HEK293 (cell line): ENCODE measurements around the gene PDE3B.

Experiments used
- BCL6B ChIP-seq: fragments of 450-650 bp; formaldehyde crosslinking; IDR thresholded peaks from 2 replicates; pipeline ENCODE4 v1.5.1; 2017; ENCODE audit warnings: missing biosample characterization, missing genetic modification characterization
- CTCF ChIP-seq: fragments of 450-650 bp; formaldehyde crosslinking; IDR thresholded peaks from 2 replicates; pipeline ENCODE4 v1.5.1; 2016; ENCODE audit warnings: missing biosample characterization, missing genetic modification characterization
- GLI4 ChIP-seq: fragments of 450-650 bp; formaldehyde crosslinking; IDR thresholded peaks from 2 replicates; pipeline ENCODE4 v1.5.1; 2016; ENCODE audit warnings: missing biosample characterization, missing genetic modification characterization
- HOXC10 ChIP-seq: sonication (generic); formaldehyde crosslinking; IDR thresholded peaks from 2 replicates; pipeline ENCODE4 v1.8.1; 2023; ENCODE audit warnings: mild to moderate bottlenecking, missing genetic modification reagents
- KLF1 ChIP-seq: fragments of 450-650 bp; formaldehyde crosslinking; IDR thresholded peaks from 2 replicates; pipeline ENCODE4 v1.5.1; 2016; ENCODE audit warnings: missing biosample characterization, missing genetic modification characterization
- KLF16 ChIP-seq: fragments of 450-650 bp; formaldehyde crosslinking; IDR thresholded peaks from 2 replicates; pipeline ENCODE4 v1.5.1; 2017; ENCODE audit warnings: missing biosample characterization, missing genetic modification characterization
- KLF8 ChIP-seq: fragments of 450-650 bp; formaldehyde crosslinking; IDR thresholded peaks from 2 replicates; pipeline ENCODE4 v1.5.1; 2016; ENCODE audit warnings: missing biosample characterization, missing genetic modification characterization
- REST ChIP-seq: fragments of 450-650 bp; formaldehyde crosslinking; IDR thresholded peaks from 2 replicates; pipeline ENCODE4 v1.5.1; 2016; ENCODE audit warnings: missing biosample characterization, missing genetic modification characterization
- SETDB1 ChIP-seq: IDR thresholded peaks from one replicate; pipeline ENCODE4 v1.6.1; 2017; ENCODE audit warnings: mild to moderate bottlenecking, low read length, moderate library complexity, mixed read lengths; ENCODE audit not compliant: insufficient read length
- TRIM28 ChIP-seq: IDR thresholded peaks from 2 replicates; pipeline ENCODE4 v1.6.1; 2011; ENCODE audit warnings: low read length, control low read depth, borderline replicate concordance
- ZBTB11 ChIP-seq: fragments of 450-650 bp; formaldehyde crosslinking; conservative IDR thresholded peaks from 2 replicates; pipeline ENCODE4 v1.5.1; 2016; ENCODE audit warnings: low read depth, missing biosample characterization, missing genetic modification characterization
- ZBTB7A ChIP-seq: fragments of 450-650 bp; formaldehyde crosslinking; IDR thresholded peaks from 2 replicates; pipeline ENCODE4 v1.5.1; 2016; ENCODE audit warnings: low read depth, missing biosample characterization, missing genetic modification characterization
- ZFHX2 ChIP-seq: fragments of 450-650 bp; formaldehyde crosslinking; conservative IDR thresholded peaks from 2 replicates; pipeline ENCODE4 v1.5.1; 2016; ENCODE audit warnings: missing biosample characterization, missing genetic modification characterization
- ZNF211 ChIP-seq: fragments of 450-650 bp; formaldehyde crosslinking; IDR thresholded peaks from 2 replicates; pipeline ENCODE4 v1.5.1; 2016; ENCODE audit warnings: low read depth, missing biosample characterization, missing genetic modification characterization
- ZNF335 ChIP-seq: fragments of 450-650 bp; formaldehyde crosslinking; conservative IDR thresholded peaks from 2 replicates; pipeline ENCODE4 v1.5.1; 2016; ENCODE audit warnings: missing biosample characterization, missing genetic modification characterization
- ZNF366 ChIP-seq: fragments of 450-650 bp; formaldehyde crosslinking; conservative IDR thresholded peaks from 2 replicates; pipeline ENCODE4 v1.5.1; 2016; ENCODE audit warnings: missing biosample characterization, missing genetic modification characterization
- ZNF391 ChIP-seq: fragments of 450-650 bp; formaldehyde crosslinking; IDR thresholded peaks from 2 replicates; pipeline ENCODE4 v1.5.1; 2016; ENCODE audit warnings: low read depth, missing biosample characterization, missing genetic modification characterization, borderline replicate concordance
- ZNF449 ChIP-seq: fragments of 450-650 bp; formaldehyde crosslinking; IDR thresholded peaks from 2 replicates; pipeline ENCODE4 v1.5.1; 2017; ENCODE audit warnings: missing biosample characterization, mild to moderate bottlenecking, missing genetic modification characterization, moderate library complexity
- ZNF580 ChIP-seq: fragments of 450-650 bp; formaldehyde crosslinking; IDR thresholded peaks from 2 replicates; pipeline ENCODE4 v1.5.1; 2016; ENCODE audit warnings: missing biosample characterization, missing genetic modification characterization
- ZNF596 ChIP-seq: fragments of 450-650 bp; IDR thresholded peaks from 2 replicates; pipeline ENCODE4 v1.5.0; 2018; ENCODE audit warnings: missing biosample characterization, mild to moderate bottlenecking, missing genetic modification characterization, moderate library complexity
- ZNF600 ChIP-seq: fragments of 450-650 bp; formaldehyde crosslinking; IDR thresholded peaks from 2 replicates; pipeline ENCODE4 v1.5.1; 2016; ENCODE audit warnings: missing biosample characterization, missing genetic modification characterization
- ZNF621 ChIP-seq: fragments of 450-650 bp; formaldehyde crosslinking; IDR thresholded peaks from 2 replicates; pipeline ENCODE4 v1.5.1; 2017; ENCODE audit warnings: missing biosample characterization, missing genetic modification characterization
- ZNF701 ChIP-seq: fragments of 450-650 bp; formaldehyde crosslinking; IDR thresholded peaks from 2 replicates; pipeline ENCODE4 v1.5.1; 2016; ENCODE audit warnings: missing biosample characterization, missing genetic modification characterization
- ZNF747 ChIP-seq: fragments of 450-650 bp; formaldehyde crosslinking; IDR thresholded peaks from 2 replicates; pipeline ENCODE4 v1.5.1; 2016; ENCODE audit warnings: missing biosample characterization, missing genetic modification characterization
- ZNF768 ChIP-seq: fragments of 450-650 bp; formaldehyde crosslinking; IDR thresholded peaks from 2 replicates; pipeline ENCODE4 v1.5.1; 2018; ENCODE audit warnings: missing biosample characterization, mild to moderate bottlenecking, missing genetic modification characterization
- ZNF777 ChIP-seq: fragments of 450-650 bp; formaldehyde crosslinking; IDR thresholded peaks from 2 replicates; pipeline ENCODE4 v1.5.1; 2017; ENCODE audit warnings: missing biosample characterization, missing genetic modification characterization, borderline replicate concordance

PDE3B gene

GRCh38 chr11:14891143-14892035, 247.8 kb downstream of the PDE3B start (continued):
- TF ChIP-seq ZBTB7A (peak; percentile 65; the same call in 1 of the 2 replicates), KLF16 (tag by site-specific recombination) (peak; percentile 93), ZNF449 (tag by site-specific recombination) (peak; percentile 74; the same call in 1 of the 2 replicates), ZNF747 (tag by site-specific recombination) (no peak), TRIM28 (0 out of 2 replicates have a peak, but pooled peaks have one; percentile 29), KLF8 (peak; percentile 75), ZNF596 (0 out of 2 replicates have a peak, but pooled peaks have one; percentile 36), KLF1 (tag by site-specific recombination) (peak; percentile 49; the same call in 1 of the 2 replicates), REST (no peak), ZNF580 (peak; percentile 27), ZNF366 (tag by site-specific recombination) (no peak), CTCF (tag by site-specific recombination) (no peak), ZNF777 (peak; percentile 93), BCL6B (tag by site-specific recombination) (no peak), GLI4 (no peak), ZNF701 (tag by site-specific recombination) (no peak), ZFHX2 (no peak), SETDB1 (peak; percentile 81), ZNF391 (tag by site-specific recombination) (peak; percentile 60; the same call in 1 of the 2 replicates), ZNF768 (tag by site-specific recombination) (no peak), ZNF621 (no peak), ZBTB11 (tag by site-specific recombination) (no peak), ZNF600 (tag by site-specific recombination) (peak; percentile 53; the same call in 1 of the 2 replicates), ZNF211 (tag by site-specific recombination) (no peak), HOXC10 (CRISPR knock-in tag) (peak; percentile 40; the same call in 1 of the 2 replicates), ZNF335 (tag by site-specific recombination) (peak; percentile 87)
